ENCODE measurements around the gene GATC. TPM values are rescaled to one million over a fixed set of nuclear protein-coding genes. Genes with fewer than 3 reads are reported as not detected.

The GATC gene
- total and polyA plus RNA-seq, 2 donors (not counting 3 experiments of a cell fraction or from before 2014, with no cell fraction given), result 13.0 to 28.8 TPM

DNA sequence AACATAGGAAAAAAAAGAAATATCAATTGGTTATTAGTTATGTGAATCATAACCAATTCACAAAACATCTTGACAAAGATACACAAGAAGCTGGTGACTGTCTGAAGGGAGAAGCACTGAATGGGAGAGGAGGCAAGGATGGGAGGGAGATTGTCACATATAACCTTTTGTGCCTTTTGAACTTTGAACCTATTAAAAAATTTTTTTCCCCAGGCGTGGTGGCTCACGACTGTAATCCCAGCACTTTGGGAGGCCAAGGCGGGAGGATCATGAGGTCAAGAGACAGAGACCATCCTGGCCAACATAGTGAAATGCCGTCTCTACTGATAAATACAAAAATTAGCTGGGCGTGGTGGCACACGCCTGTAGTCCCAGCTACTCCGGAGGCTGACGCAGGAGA, 62.3 kb downstream of the GATC start:
- dilution Hi-C loops (cut with MboI; ENCODE audit: extremely low pct_ligation_motif_present, low sequenced_read_pairs) (no loop called here), intact Hi-C loops (cut with micrococcal nuclease) (no loop called here)
- ChIA-PET POLR2A (no interaction called here), CTCF (interaction anchor here (0.9 to 1.9 kb wide), 2 partner anchors 8 to 42 kb away, joined by 3 to 8 read pairs; no protein-coding TSS in a partner anchor)
- H4K20me1 ChIP-seq (replicated peaks; ENCODE audit: control insufficient read depth, extremely low read depth, insufficient read depth, low read length), result no peaks in the 10 kb centered on the region
- H3K27ac ChIP-seq (ENCODE audit: insufficient read depth, low read depth, low read length), result no peak overlapping the region
- no peaks in the 10 kb centered on the region for H3K4me1 ChIP-seq (ENCODE audit: control insufficient read depth, extremely low read depth, insufficient read depth, low read length)
- FAIRE-seq (no peak), DNase-seq (ENCODE audit: low read depth, low spot score) (no peak)
- no peaks in the 10 kb centered on the region for H3K9me3 ChIP-seq (replicated peaks; ENCODE audit: control insufficient read depth, insufficient read depth, low read length)
- BruUV-seq (replicated peaks), result no TSS peak
- H3K9ac ChIP-seq (replicated peaks; ENCODE audit: extremely low read depth, insufficient read depth, low read length), result no peak overlapping the region
- no peaks in the 10 kb centered on the region for H3K9me1 ChIP-seq (replicated peaks; ENCODE audit: control insufficient read depth, extremely low read depth, insufficient read depth, low read length)
- no peak overlapping the region for H3K4me3 ChIP-seq (replicated peaks in 1 of 3; ENCODE audit: insufficient read depth in 1 of 3, low read depth in 1 of 3, low read length in 3 of 3)
- H2AFZ ChIP-seq (ENCODE audit: low read depth, low read length), result no peak overlapping the region
- no peak for TF ChIP-seq CTCF (IDR thresholded peaks at IDR 0.05; ENCODE audit: extremely low read depth in 1 of 2, insufficient read depth in 1 of 2, low read depth in 1 of 2, low read length in 2 of 2)
- no peak for TF ChIP-seq POLR2A (IDR thresholded peaks at IDR 0.05; ENCODE audit: low read depth, low read length)
- no peak for TF ChIP-seq FOS (IDR thresholded peaks at IDR 0.05; ENCODE audit: borderline replicate concordance, insufficient read depth, low read length)
- TF ChIP-seq POLR2AphosphoS5 (IDR thresholded peaks at IDR 0.05; ENCODE audit: insufficient read depth, low read depth, low read length), result no peak
- TF ChIP-seq MAX (IDR thresholded peaks at IDR 0.05; ENCODE audit: insufficient read depth, insufficient read length), result no peak
- no peak for TF ChIP-seq JUN (IDR thresholded peaks at IDR 0.05; ENCODE audit: borderline replicate concordance, insufficient read depth, insufficient read length, low read depth)
- no peak for TF ChIP-seq GATA2 (IDR thresholded peaks at IDR 0.05; ENCODE audit: insufficient read depth, insufficient read length, low read depth, low read length)
- no peak for TF ChIP-seq MYC (IDR thresholded peaks at IDR 0.05; ENCODE audit: low read depth, low read length)
- TF ChIP-seq EZH2 (IDR thresholded peaks at IDR 0.05; ENCODE audit: borderline replicate concordance, low read depth, low read length, severe bottlenecking), result no peak
- no peaks in the 10 kb centered on the region for H3K27me3 ChIP-seq (ENCODE audit: control insufficient read depth in 2 of 2, insufficient read depth in 2 of 2, low read length in 2 of 2)
- H3K4me2 ChIP-seq (ENCODE audit: insufficient read depth, low read length), result no peak overlapping the region
- peaks cover 0 to 8% of the 10 kb centered on the region in 2 experiments for H3K36me3 ChIP-seq (ENCODE audit: control insufficient read depth in 2 of 2, extremely low read depth in 1 of 2, insufficient read depth in 2 of 2, low read length in 2 of 2)
- H3K79me2 ChIP-seq (ENCODE audit: control insufficient read depth, insufficient read depth, low read length), result no peaks in the 10 kb centered on the region

Small RNAs within 50 kb of the gene (small RNA-seq; reads per million reads assigned to genes)
- not detected for gene RF00019 (ENCODE audit: insufficient read depth, insufficient read length, low read depth, low replicate concordance)

Other genes starting within 250 kb of the GATC start
- 2,020 and 2,099 TPM in 2 replicates for gene RPLP0, start 245.3 kb upstream of the GATC start, total RNA-seq
- 7,015 and 7,522 TPM in 2 replicates for gene RPLP0, start 245.3 kb upstream of the GATC start, polyA plus RNA-seq
- 228 and 258 TPM in 2 replicates for gene PXN, start 180.7 kb upstream of the GATC start, total RNA-seq
- 132 and 192 TPM in 2 replicates for gene PXN, start 180.7 kb upstream of the GATC start, polyA plus RNA-seq
- gene RNU4-2, start 154.5 kb upstream of the GATC start, total RNA-seq, result 2,424 and 7,220 TPM in 2 replicates
- gene RNU4-2, start 154.5 kb upstream of the GATC start, polyA plus RNA-seq, result under 0.01 TPM in 2 replicates
- 2,141 and 7,155 TPM in 2 replicates for gene RNU4-1, start 153.2 kb upstream of the GATC start, total RNA-seq
- gene RNU4-1, start 153.2 kb upstream of the GATC start, polyA plus RNA-seq, result under 0.01 TPM in 2 replicates
- gene SIRT4, start 144.1 kb upstream of the GATC start, total RNA-seq, result 1.2 and 1.4 TPM in 2 replicates
- gene SIRT4, start 144.1 kb upstream of the GATC start, polyA plus RNA-seq, result 0.76 and 0.79 TPM in 2 replicates
- not detected in 2 replicates for gene PLA2G1B, start 118.7 kb upstream of the GATC start, total RNA-seq
- not detected in 2 replicates for gene PLA2G1B, start 118.7 kb upstream of the GATC start, polyA plus RNA-seq
- gene MSI1, start 77.3 kb upstream of the GATC start, total RNA-seq, result 0.12 TPM in 1 of 2 replicates, not detected in the other
- gene MSI1, start 77.3 kb upstream of the GATC start, polyA plus RNA-seq, result 0.01 TPM in 1 of 2 replicates, not detected in the other
- 299 and 302 TPM in 2 replicates for gene COX6A1, start 8.3 kb upstream of the GATC start, total RNA-seq
- gene COX6A1, start 8.3 kb upstream of the GATC start, polyA plus RNA-seq, result 1,327 and 1,773 TPM in 2 replicates
- 46.0 and 48.1 TPM in 2 replicates for gene TRIAP1, start 60 bp upstream of the GATC start, total RNA-seq
- gene TRIAP1, start 60 bp upstream of the GATC start, polyA plus RNA-seq, result 18.0 and 26.1 TPM in 2 replicates
- gene SRSF9, start 23.3 kb downstream of the GATC start, total RNA-seq, result 226 and 238 TPM in 2 replicates
- gene SRSF9, start 23.3 kb downstream of the GATC start, polyA plus RNA-seq, result 97.7 and 153 TPM in 2 replicates
- 469 TPM in 2 replicates for gene DYNLL1, start 49.7 kb downstream of the GATC start, total RNA-seq
- gene DYNLL1, start 49.7 kb downstream of the GATC start, polyA plus RNA-seq, result 538 and 600 TPM in 2 replicates
- 19.7 and 27.2 TPM in 2 replicates for gene COQ5, start 82.7 kb downstream of the GATC start, total RNA-seq
- gene COQ5, start 82.7 kb downstream of the GATC start, polyA plus RNA-seq, result 18.4 and 23.7 TPM in 2 replicates
- gene RNF10, start 87.9 kb downstream of the GATC start, total RNA-seq, result 192 and 236 TPM in 2 replicates
- 92.1 and 120 TPM in 2 replicates for gene RNF10, start 87.9 kb downstream of the GATC start, polyA plus RNA-seq
- 25.7 and 30.5 TPM in 2 replicates for gene POP5, start 135.0 kb downstream of the GATC start, total RNA-seq
- gene POP5, start 135.0 kb downstream of the GATC start, polyA plus RNA-seq, result 56.7 and 60.2 TPM in 2 replicates
- gene CABP1, start 194.2 kb downstream of the GATC start, total RNA-seq, result 0.31 and 0.32 TPM in 2 replicates
- gene CABP1, start 194.2 kb downstream of the GATC start, polyA plus RNA-seq, result 0.07 TPM in 1 of 2 replicates, not detected in the other
- 132 and 144 TPM in 2 replicates for gene MLEC, start 240.7 kb downstream of the GATC start, total RNA-seq
- 18.6 and 28.4 TPM in 2 replicates for gene MLEC, start 240.7 kb downstream of the GATC start, polyA plus RNA-seq

All from endothelial cell of umbilical vein (primary cell).